Measurements from ENCODE around the gene TOP1. TPM values are rescaled to one million over a fixed set of nuclear protein-coding genes. Genes with fewer than 3 reads are reported as not detected.

TOP1 gene
- polyA plus RNA-seq, 1 of the 3 experiments (the other 2 are of a cell fraction) = 11.9 TPM

GRCh38 chr20:41135888-41136679, 107.5 kb downstream of the TOP1 start:
- no peaks in the 10 kb centered on the region for H3K27me3 ChIP-seq (ENCODE audit: insufficient read depth)
- peaks cover 6% of the 10 kb centered on the region for H3F3A ChIP-seq (replicated peaks; ENCODE audit: insufficient read depth)
- TF ChIP-seq ZBTB33 (IDR thresholded peaks at IDR 0.05; ENCODE audit: borderline replicate concordance, low read depth) (no peak), PBX3 (IDR thresholded peaks at IDR 0.05) (no peak), EZH2phosphoT487 (IDR thresholded peaks at IDR 0.05; ENCODE audit: borderline replicate concordance, low read depth) (no peak), GABPA (IDR thresholded peaks at IDR 0.05; ENCODE audit: low read depth) (no peak), NRF1 (IDR thresholded peaks at IDR 0.05; ENCODE audit: low read depth, low read length) (no peak), CTCF (IDR thresholded peaks at IDR 0.05) (no peak), MEF2A (IDR thresholded peaks at IDR 0.05; ENCODE audit: borderline replicate concordance, low read depth) (no peak), NFIC (IDR thresholded peaks at IDR 0.05; ENCODE audit: borderline replicate concordance) (no peak), TAF1 (IDR thresholded peaks at IDR 0.05; ENCODE audit: borderline replicate concordance, low read depth, low read length) (no peak), RAD21 (IDR thresholded peaks at IDR 0.05; ENCODE audit: low read length) (no peak), POLR2AphosphoS5 (IDR thresholded peaks at IDR 0.05; ENCODE audit: low read depth, low read length) (no peak), USF2 (IDR thresholded peaks at IDR 0.05; ENCODE audit: borderline replicate concordance, low read depth, low read length) (no peak), RXRA (IDR thresholded peaks at IDR 0.05; ENCODE audit: borderline replicate concordance, low read depth) (no peak)
- 68% methylated on average over 23 of the region's 23 CpGs for WGBS (ENCODE audit: low lambda C conversion rate)
- peak overlapping the region; percentile 94; the same call in 1 of the 2 replicates for H3K9ac ChIP-seq
- H3K4me2 ChIP-seq = peak overlapping the region; percentile 83
- peak overlapping the region; percentile 94 to 97 for H3K4me3 ChIP-seq (ENCODE audit: low read depth in 2 of 2, low read length in 1 of 2)
- H3K4me1 ChIP-seq (ENCODE audit: control insufficient read depth in 1 of 2, insufficient read depth in 2 of 2, low read depth in 1 of 2, low read length in 1 of 2) = peaks cover 9 to 33% of the 10 kb centered on the region in 2 experiments; a peak in 3 of 4 replicates
- peaks cover 29% of the 10 kb centered on the region for H4K20me1 ChIP-seq (ENCODE audit: insufficient read depth)
- H3K9me3 ChIP-seq = no peaks in the 10 kb centered on the region
- H3K27ac ChIP-seq (ENCODE audit: low read depth in 2 of 2, low read length in 1 of 2) = peak overlapping the region in 1 of 2 experiments; percentile 80; a peak in 2 of 4 replicates
- H2AFZ ChIP-seq (ENCODE audit: low read depth) = peak overlapping the region; percentile 76
- ChIA-PET CTCF (interaction anchor here (0.6 to 3.4 kb wide), 11 partner anchors 15 to 275 kb away, joined by 3 to 16 read pairs (median 4); partner anchors contain the start of gene LPIN3), POLR2A (no interaction called here)
- H3K79me2 ChIP-seq (ENCODE audit: insufficient read depth) = peaks cover 37% of the 10 kb centered on the region
- DNase-seq = peak; percentile 32
- H3K36me3 ChIP-seq (replicated peaks in 1 of 2; ENCODE audit: control insufficient read depth in 1 of 2, insufficient read depth in 2 of 2, low read length in 1 of 2) = no peaks in the 10 kb centered on the region
- H3K9me2 ChIP-seq = no peaks in the 10 kb centered on the region
